ENCODE data around the gene SSR2. TPM values are rescaled to one million over a fixed set of nuclear protein-coding genes. Genes with fewer than 3 reads are reported as not detected.

Gene SSR2
- total RNA-seq, 4 donors from 2014 or later, result 197 to 397 (median 308) TPM

DNA sequence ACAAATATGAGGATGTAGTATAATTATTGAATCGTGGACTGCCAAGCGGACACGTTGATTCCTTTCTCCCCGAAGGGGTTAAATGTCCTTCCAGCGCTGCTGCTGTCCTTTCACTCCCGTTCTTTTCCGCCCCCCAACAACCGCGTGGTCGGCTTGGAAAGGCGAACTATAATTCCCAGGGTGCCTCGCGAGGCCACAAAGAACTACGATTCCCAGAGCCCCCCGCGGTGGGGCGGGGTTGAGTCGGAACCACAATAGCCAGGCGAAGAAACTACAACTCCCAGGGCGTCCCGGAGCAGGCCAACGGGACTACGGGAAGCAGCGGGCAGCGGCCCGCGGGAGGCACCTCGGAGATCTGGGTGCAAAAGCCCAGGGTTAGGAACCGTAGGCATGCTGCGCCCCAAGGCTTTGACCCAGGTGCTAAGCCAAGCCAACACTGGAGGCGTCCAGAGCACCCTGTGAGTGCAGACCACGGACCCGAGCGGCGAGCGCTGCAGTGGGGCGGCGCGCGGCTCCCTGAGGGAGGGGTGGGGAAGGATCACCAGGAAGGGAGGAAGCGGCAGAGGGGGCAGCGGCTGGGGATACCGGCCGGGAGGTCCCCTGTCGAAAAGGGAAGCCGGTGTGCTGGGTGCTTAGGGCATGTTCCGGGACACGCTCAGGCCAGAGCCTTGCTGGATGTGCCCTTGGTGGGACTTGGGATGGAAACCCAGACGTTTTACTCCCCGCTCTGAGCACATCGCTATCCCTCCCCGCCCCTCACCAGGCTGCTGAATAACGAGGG is 33.9 kb upstream of the SSR2 start, which contains the start of gene LAMTOR2:
Gene LAMTOR2, plus strand, starts transcription at position 283 of the 781 bp plus-strand sequence. Its CDS starts 108 bp downstream, at position 391.
- TF ChIP-seq, protein P1, sequence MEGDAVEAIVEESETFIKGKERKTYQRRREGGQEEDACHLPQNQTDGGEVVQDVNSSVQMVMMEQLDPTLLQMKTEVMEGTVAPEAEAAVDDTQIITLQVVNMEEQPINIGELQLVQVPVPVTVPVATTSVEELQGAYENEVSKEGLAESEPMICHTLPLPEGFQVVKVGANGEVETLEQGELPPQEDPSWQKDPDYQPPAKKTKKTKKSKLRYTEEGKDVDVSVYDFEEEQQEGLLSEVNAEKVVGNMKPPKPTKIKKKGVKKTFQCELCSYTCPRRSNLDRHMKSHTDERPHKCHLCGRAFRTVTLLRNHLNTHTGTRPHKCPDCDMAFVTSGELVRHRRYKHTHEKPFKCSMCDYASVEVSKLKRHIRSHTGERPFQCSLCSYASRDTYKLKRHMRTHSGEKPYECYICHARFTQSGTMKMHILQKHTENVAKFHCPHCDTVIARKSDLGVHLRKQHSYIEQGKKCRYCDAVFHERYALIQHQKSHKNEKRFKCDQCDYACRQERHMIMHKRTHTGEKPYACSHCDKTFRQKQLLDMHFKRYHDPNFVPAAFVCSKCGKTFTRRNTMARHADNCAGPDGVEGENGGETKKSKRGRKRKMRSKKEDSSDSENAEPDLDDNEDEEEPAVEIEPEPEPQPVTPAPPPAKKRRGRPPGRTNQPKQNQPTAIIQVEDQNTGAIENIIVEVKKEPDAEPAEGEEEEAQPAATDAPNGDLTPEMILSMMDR (IDR thresholded peaks at IDR 0.05), result no peak
- peak; percentile 95 for DNase-seq (ENCODE audit: low spot score)
- ATAC-seq (ENCODE audit: low FRiP score), result peak; percentile 87

DNA sequence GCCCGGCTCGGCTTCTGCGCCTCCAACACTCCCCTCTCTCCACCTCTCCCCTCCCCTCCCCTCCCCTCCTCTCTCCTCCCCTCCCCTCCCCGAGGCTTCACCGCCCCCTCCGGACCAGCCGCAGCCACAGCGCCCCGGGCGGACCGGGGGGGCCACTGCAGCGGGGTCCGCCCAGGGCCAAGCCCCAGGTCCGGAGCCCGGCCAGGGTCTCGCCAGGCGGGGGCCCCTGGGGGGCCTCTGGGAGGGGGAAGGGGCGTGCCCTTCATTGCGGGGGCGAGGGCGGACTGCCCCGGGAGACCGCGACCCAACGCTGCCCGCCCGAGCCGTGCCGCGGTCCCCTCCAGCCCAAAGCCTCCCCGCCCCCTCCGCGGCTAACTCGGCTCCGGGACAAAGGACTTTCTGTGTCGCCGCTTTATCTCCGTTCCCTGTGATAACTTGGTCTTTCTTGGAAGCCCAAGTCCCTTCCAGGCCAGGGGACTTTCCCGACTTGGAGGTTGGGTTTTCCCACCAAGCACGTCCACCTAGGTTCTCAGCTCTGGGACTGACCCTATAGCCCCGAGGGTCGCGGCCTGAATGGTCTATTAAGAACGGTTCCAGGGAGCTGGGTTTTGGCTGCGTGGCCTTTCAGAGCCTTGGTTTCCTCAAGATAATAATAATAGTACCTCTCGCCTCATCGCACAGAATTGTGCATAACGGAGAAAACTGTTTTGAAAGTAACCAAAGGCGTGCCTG is 33.2 kb upstream of the SSR2 start, which contains the start of gene UBQLN4:
Gene UBQLN4, minus strand, starts transcription at position 31 of the 732 bp plus-strand sequence. CDS start 97 bp downstream, outside the sequence.
- ATAC-seq (ENCODE audit: low FRiP score) (peak; percentile 81), DNase-seq (ENCODE audit: low spot score) (no peak)
- TF ChIP-seq, protein P1 (IDR thresholded peaks at IDR 0.05), result no peak

DNA sequence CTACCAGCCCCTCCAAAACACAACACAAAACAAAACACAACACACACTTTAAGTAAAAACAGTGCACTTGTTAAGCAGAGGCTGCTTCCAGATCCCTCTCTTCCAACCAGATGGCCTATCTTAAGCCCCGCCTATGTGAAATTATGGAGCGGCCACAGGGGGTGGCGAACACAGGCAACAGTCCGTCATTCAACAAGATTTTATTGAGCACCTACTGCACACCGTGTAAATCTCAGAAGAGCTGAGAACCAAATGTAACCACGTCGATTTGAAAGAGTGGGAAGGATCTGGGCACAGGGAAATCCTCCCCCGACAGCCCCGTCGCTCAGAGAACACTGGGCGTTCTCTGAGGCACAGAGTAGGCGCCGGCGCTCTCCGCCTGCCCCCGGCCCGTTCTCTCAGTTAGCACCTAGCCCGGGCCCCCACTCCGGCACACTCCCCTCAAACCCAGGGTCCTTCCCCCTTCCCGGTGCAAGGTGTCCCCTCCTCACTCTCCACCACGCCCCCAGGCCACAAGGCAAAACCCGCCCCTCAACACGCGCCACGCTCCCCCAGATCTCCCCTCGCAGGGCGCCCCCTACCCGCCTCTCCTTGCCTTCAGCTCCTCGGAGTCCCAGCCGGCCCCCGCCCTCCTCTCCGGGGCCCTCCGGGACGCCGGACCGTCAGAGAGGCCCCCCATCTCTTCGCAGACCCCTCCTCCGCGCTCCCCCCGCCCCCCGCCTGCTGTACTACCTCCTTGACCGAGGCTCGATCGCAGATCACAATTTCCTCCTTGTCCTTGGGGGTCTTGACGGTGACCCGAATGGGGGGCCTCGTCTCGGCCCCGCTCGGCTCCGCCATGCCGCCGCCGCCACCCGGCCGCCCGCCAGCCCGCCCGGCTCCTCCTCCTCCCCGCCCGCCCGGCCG is 32.4 kb upstream of the SSR2 start:
- no peak for DNase-seq (ENCODE audit: low spot score)
- TF ChIP-seq, protein P1 (IDR thresholded peaks at IDR 0.05), result no peak
- peak; percentile 20 for ATAC-seq (ENCODE audit: low FRiP score)

DNA sequence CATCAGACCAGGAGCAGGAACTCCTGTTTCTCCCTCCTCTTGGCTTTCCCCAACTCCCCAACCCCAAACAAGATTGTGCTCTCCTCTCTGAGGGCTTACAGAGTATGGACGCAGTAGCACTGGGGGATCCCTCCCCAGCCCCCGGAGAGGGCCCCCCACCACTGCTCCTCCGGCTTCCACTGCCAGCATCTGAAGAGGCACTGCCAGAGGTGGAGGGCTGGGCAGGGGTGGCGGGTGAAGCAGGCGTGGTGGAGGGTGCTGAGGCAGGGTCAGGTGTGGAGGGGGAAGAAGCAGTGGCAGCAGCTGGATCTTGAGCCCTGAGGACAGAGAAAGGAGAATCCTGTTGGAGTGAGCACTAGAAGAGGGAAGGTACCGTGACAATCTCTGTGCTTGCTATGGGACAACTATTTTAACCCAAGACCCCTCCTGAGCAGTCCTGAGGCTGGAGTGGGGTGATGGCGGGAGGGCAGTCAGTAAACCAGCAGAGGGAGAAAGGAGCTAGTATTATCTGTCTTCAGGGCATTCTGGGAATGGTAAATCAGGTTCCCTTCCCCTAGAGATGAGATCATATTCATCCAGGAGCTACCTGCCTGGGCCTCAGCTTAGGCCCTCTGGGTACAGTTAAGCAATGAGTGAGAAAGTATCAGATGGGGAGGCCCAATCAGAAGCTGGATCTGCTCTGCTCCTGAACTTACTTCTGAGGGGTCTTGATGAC is 30.4 kb upstream of the SSR2 start:
- ATAC-seq (ENCODE audit: low FRiP score) (no peak), DNase-seq (ENCODE audit: low spot score) (no peak)
- TF ChIP-seq, protein P1 (IDR thresholded peaks at IDR 0.05), result no peak

DNA sequence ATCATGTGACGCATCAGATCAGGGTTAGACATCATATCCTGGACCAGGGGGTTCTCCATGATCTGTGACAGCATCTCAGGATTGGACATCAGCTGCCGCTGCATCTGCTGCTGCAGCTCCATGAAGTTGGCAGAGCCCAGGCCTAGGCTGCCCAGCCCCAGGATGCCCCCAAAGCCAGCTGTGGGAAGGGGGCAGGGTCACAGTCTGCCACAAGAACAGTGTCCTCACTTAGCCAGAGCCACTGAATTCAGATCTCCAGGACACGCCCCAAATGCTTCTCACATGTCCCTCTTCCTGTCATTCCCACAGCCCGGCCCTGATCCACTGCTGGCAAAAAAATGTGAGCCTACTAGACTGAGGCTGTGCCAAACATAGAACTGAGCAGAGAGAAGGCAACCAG is 29.6 kb upstream of the SSR2 start:
- no peak for ATAC-seq (ENCODE audit: low FRiP score)
- no peak for DNase-seq (ENCODE audit: low spot score)
- TF ChIP-seq, protein P1 (IDR thresholded peaks at IDR 0.05), result no peak

DNA sequence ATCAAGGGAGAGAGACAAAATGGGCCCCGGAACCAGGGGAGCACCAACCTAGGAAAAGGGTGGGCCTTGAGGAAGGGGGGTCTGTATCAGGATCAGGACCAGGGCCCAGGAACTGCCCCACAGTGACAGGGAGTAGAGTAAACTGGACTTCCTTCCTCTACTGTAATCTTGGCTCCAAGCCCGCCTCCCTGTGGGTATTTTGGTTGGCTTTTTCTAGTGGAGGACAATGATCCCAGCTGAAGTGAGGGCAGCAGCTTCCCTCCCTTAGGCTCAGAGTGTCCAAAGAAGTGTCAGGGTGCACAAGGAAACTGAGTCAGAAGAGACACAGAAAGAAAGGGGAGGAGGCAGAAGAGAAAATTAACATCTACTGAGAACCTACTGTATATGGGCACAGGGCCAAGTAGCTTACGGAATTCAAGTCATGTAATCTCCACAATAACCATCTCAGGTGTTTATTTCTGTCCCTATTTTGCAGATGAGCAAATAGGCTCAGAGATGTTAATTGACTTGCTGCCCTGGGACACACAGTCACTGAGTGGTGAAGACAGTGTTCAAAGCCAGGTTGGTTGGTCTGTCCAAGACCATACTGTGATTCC is 28.0 kb upstream of the SSR2 start:
- ATAC-seq (ENCODE audit: low FRiP score) (no peak), DNase-seq (ENCODE audit: low spot score) (no peak)

More for the DNA sequence above, 28.0 kb upstream of the SSR2 start:
- TF ChIP-seq, protein P1 (IDR thresholded peaks at IDR 0.05), result no peak

All from omental fat pad (tissue), 4 donors.